Stimulated activated CD8-positive, alpha-beta memory T cell treated with anti-CD3 and anti-CD28 coated beads, Interleukin-12 subunit alpha, Interleukin-12 subunit beta, amount 100 ng/mL, for 24 hours (primary cell): ENCODE results near the gene SGO1.
"Not testable (repeated sequence)": the region's sequence is repeated elsewhere in the genome, so short reads cannot be mapped to it uniquely, and the experiment has no call there.

ENCODE experiments used
- DNase-seq: peaks from one replicate; pipeline ENCODE4 v3.0.0-alpha.2; 2020; ENCODE audit errors: extremely low read depth

Gene SGO1

GRCh38 chr3:20185679-20186599 is at the start of gene SGO1:
SGO1 (minus strand) TSS chr3:20186206; CDS start chr3:20184027, 2,179 bp downstream.
- peak; percentile 100 for DNase-seq

GRCh38 chr3:20235796-20236195 is 49.8 kb upstream of the SGO1 start:
- DNase-seq: no peak

- DNase-seq: no peak
Observed at GRCh38 chr3:20232906-20233780, 47.1 kb upstream of the SGO1 start.

- no peak for DNase-seq
Observed at GRCh38 chr3:20230954-20231353, 44.9 kb upstream of the SGO1 start.

- DNase-seq: no peak
Observed at GRCh38 chr3:20225769-20226168, 39.8 kb upstream of the SGO1 start.

GRCh38 chr3:20222274-20222673 is 36.3 kb upstream of the SGO1 start:
- no peak for DNase-seq

GRCh38 chr3:20218215-20218614 is 32.2 kb upstream of the SGO1 start:
- no peak for DNase-seq

GRCh38 chr3:20215636-20216035 is 29.6 kb upstream of the SGO1 start:
- no peak for DNase-seq

- DNase-seq: not testable (repeated sequence)
Observed at GRCh38 chr3:20213491-20213890, 27.5 kb upstream of the SGO1 start.

- DNase-seq: not testable (repeated sequence)
Observed at GRCh38 chr3:20207945-20208344, 21.9 kb upstream of the SGO1 start.

GRCh38 chr3:20205898-20206297 is 19.9 kb upstream of the SGO1 start:
- DNase-seq: not testable (repeated sequence)

- DNase-seq: no peak
Observed at GRCh38 chr3:20201143-20201542, 15.1 kb upstream of the SGO1 start.

GRCh38 chr3:20197775-20198174 is 11.8 kb upstream of the SGO1 start:
- DNase-seq: no peak

GRCh38 chr3:20194793-20195460 is 8.9 kb upstream of the SGO1 start:
- no peak for DNase-seq

- DNase-seq: no peak
Observed at GRCh38 chr3:20190991-20191390, 5.0 kb upstream of the SGO1 start.

GRCh38 chr3:20186600-20187004 is 596 bp upstream of the SGO1 start:
- no peak for DNase-seq

GRCh38 chr3:20185331-20185678 is 701 bp downstream of the SGO1 start:
- DNase-seq: no peak

GRCh38 chr3:20182206-20182605 is 3.8 kb downstream of the SGO1 start:
- DNase-seq: no peak

- no peak for DNase-seq
Observed at GRCh38 chr3:20181276-20181675, 4.7 kb downstream of the SGO1 start.

GRCh38 chr3:20173844-20174410 is 12.1 kb downstream of the SGO1 start:
- DNase-seq: no peak

- no peak for DNase-seq
Observed at GRCh38 chr3:20161714-20162113, 24.3 kb downstream of the SGO1 start.

GRCh38 chr3:20160230-20160629 is 25.8 kb downstream of the SGO1 start:
- DNase-seq: no peak
